NCI-H82 (cell line): ENCODE measurements around the gene KRT79.
A peak's percentile ranks its signal among the peaks of the same experiment; 100 is the strongest.
"Not testable (repeated sequence)": the region's sequence is repeated elsewhere in the genome, so short reads cannot be mapped to it uniquely, and the experiment has no call there.

Experiments
- DNase-seq: peaks from one replicate; lab custom pipeline; 2025; lab: John Stamatoyannopoulos, UW

Gene KRT79

GRCh38 chr12:52833922-52834726 lies at the start of gene KRT79:
Gene KRT79, minus strand, starts transcription at chr12:52834311. Its CDS starts 51 bp downstream, at chr12:52834260.
- no peak for DNase-seq

GRCh38 chr12:52880499-52880898 lies 46.4 kb upstream of the KRT79 start:
- not testable (repeated sequence) for DNase-seq

GRCh38 chr12:52879394-52880351 lies 45.6 kb upstream of the KRT79 start:
- peak; percentile 94 for DNase-seq

- DNase-seq: no peak
These were observed 44.6 kb upstream of the KRT79 start for GRCh38 chr12:52878507-52879393.

GRCh38 chr12:52877242-52877641 lies 43.1 kb upstream of the KRT79 start:
- no peak for DNase-seq

GRCh38 chr12:52876372-52876771 lies 42.3 kb upstream of the KRT79 start:
- DNase-seq: no peak

GRCh38 chr12:52874573-52875435 lies 40.7 kb upstream of the KRT79 start:
- no peak for DNase-seq

- DNase-seq: peak; percentile 28
These were observed 39.9 kb upstream of the KRT79 start for GRCh38 chr12:52873832-52874572.

GRCh38 chr12:52873513-52873831 lies 39.4 kb upstream of the KRT79 start:
- no peak for DNase-seq

- no peak for DNase-seq
These were observed 38.7 kb upstream of the KRT79 start for GRCh38 chr12:52872644-52873389.

GRCh38 chr12:52871291-52872039 lies 37.4 kb upstream of the KRT79 start:
- DNase-seq: no peak

- DNase-seq: peak; percentile 72
These were observed 36.5 kb upstream of the KRT79 start for GRCh38 chr12:52870361-52871290.

GRCh38 chr12:52867642-52868041 lies 33.5 kb upstream of the KRT79 start:
- peak; percentile 24 for DNase-seq

- DNase-seq: no peak
These were observed 33.0 kb upstream of the KRT79 start for GRCh38 chr12:52867152-52867551.

- DNase-seq: peak; percentile 86
These were observed 31.2 kb upstream of the KRT79 start for GRCh38 chr12:52865090-52865944.

GRCh38 chr12:52862023-52862422 lies 27.9 kb upstream of the KRT79 start:
- DNase-seq: no peak

- DNase-seq: no peak
These were observed 27.4 kb upstream of the KRT79 start for GRCh38 chr12:52861511-52861910.
